Neural cell (in vitro differentiated cells): ENCODE data around the gene SAMD9.

Experiments
- EP300 ChIP-seq: fragments of 450-650 bp; conservative IDR thresholded peaks from 2 replicates; pipeline ENCODE4 v1.6.1; 2014; ENCODE audit warnings: antibody characterized with exemption, mild to moderate bottlenecking, moderate library complexity; ENCODE audit not compliant: poor library complexity, severe bottlenecking
- EZH2 ChIP-seq: fragments of 200-600, 300-800 bp; shearing (Covaris generic), sonication (generic); IDR thresholded peaks from 2 replicates; pipeline ENCODE4 v1.6.1; 2014; ENCODE audit warnings: antibody characterized with exemption, low read length, borderline replicate concordance, mild to moderate bottlenecking; ENCODE audit not compliant: insufficient read depth, poor library complexity, severe bottlenecking
- MXI1 ChIP-seq: fragments of 450-650 bp; conservative IDR thresholded peaks from 2 replicates; pipeline ENCODE4 v1.6.1; 2014; ENCODE audit warnings: antibody characterized with exemption, mild to moderate bottlenecking; ENCODE audit not compliant: poor library complexity, severe bottlenecking
- POLR2AphosphoS5 ChIP-seq: IDR thresholded peaks from 2 replicates; pipeline ENCODE4 v1.6.1; 2012
- RAD21 ChIP-seq: fragments of 450-650 bp; conservative IDR thresholded peaks from 2 replicates; pipeline ENCODE4 v1.6.1; 2014; ENCODE audit warnings: antibody characterized with exemption, mild to moderate bottlenecking, moderate library complexity
- REST ChIP-seq: IDR thresholded peaks from 2 replicates; pipeline ENCODE4 v1.6.1; 2012; ENCODE audit warnings: borderline replicate concordance
- SMC3 ChIP-seq: fragments of 450-650 bp; conservative IDR thresholded peaks from 2 replicates; pipeline ENCODE4 v1.6.1; 2014; ENCODE audit warnings: antibody characterized with exemption, mild to moderate bottlenecking, moderate library complexity; ENCODE audit not compliant: poor library complexity
- TAF1 ChIP-seq: IDR thresholded peaks from 2 replicates; pipeline ENCODE4 v1.6.1; 2012; ENCODE audit warnings: low read depth
- TF ChIP-seq, protein P1 (sequence below): fragments of 450-650 bp; IDR thresholded peaks from 2 replicates; pipeline ENCODE4 v1.5.1; 2014; ENCODE audit warnings: antibody characterized with exemption, mild to moderate bottlenecking, moderate library complexity; ENCODE audit not compliant: poor library complexity, severe bottlenecking

DNA sequence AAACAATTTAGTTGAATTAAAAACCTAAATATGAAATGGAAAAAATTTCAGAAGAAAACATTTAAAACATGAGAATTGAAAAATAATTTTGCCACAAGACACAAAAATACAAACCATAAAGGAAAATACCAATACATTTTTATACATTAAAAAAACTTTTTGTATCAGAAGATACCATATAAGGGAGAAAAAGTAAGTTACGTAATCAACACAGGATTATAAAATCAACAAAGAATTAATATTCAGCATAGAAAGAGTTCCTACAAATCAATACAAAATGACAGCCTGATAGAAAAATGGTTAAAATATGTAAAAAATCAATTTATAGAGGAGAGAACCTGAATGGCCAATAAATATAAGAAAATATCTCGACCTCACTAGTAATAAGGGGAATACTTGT lies 47.0 kb upstream of the SAMD9 start:
- TF ChIP-seq, protein P1, sequence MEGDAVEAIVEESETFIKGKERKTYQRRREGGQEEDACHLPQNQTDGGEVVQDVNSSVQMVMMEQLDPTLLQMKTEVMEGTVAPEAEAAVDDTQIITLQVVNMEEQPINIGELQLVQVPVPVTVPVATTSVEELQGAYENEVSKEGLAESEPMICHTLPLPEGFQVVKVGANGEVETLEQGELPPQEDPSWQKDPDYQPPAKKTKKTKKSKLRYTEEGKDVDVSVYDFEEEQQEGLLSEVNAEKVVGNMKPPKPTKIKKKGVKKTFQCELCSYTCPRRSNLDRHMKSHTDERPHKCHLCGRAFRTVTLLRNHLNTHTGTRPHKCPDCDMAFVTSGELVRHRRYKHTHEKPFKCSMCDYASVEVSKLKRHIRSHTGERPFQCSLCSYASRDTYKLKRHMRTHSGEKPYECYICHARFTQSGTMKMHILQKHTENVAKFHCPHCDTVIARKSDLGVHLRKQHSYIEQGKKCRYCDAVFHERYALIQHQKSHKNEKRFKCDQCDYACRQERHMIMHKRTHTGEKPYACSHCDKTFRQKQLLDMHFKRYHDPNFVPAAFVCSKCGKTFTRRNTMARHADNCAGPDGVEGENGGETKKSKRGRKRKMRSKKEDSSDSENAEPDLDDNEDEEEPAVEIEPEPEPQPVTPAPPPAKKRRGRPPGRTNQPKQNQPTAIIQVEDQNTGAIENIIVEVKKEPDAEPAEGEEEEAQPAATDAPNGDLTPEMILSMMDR = no peak
- TF ChIP-seq EP300 (no peak), EZH2 (no peak), POLR2AphosphoS5 (no peak), RAD21 (no peak), REST (no peak), MXI1 (no peak), TAF1 (no peak), SMC3 (no peak)
